Astrocyte (in vitro differentiated cells and primary cell): ENCODE data around the gene QTRT2.

ENCODE experiments used
- CTCF ChIP-seq: IDR thresholded peaks from 2 replicates; pipeline ENCODE4 v1.5.1; 2011; ENCODE audit warnings: low read depth, mild to moderate bottlenecking, inconsistent platforms, low read length, moderate library complexity; ENCODE audit not compliant: insufficient read depth
- EZH2 ChIP-seq: IDR thresholded peaks from 2 replicates; pipeline ENCODE4 v1.6.1; 2012; ENCODE audit warnings: mild to moderate bottlenecking, low read length, inconsistent platforms; ENCODE audit not compliant: insufficient read depth

- TF ChIP-seq CTCF (no peak), EZH2 (no peak)
These were observed 47.3 kb downstream of the QTRT2 start for GRCh38 chr3:114103858-114104257.
